GM21528 (cell line): ENCODE results near the gene PPID.
A peak's percentile ranks its signal among the peaks of the same experiment; 100 is the strongest.
"Not testable (repeated sequence)": the region's sequence is repeated elsewhere in the genome, so short reads cannot be mapped to it uniquely, and the experiment has no call there.

Experiments
- ATAC-seq: cut with Tn5 transposase; IDR thresholded peaks from one replicate; pipeline ENCODE4 v1.9.1; 2021; ENCODE audit warnings: mild to moderate bottlenecking, moderate library complexity; ENCODE audit not compliant: unreplicated experiment, low FRiP score

PPID gene

DNA sequence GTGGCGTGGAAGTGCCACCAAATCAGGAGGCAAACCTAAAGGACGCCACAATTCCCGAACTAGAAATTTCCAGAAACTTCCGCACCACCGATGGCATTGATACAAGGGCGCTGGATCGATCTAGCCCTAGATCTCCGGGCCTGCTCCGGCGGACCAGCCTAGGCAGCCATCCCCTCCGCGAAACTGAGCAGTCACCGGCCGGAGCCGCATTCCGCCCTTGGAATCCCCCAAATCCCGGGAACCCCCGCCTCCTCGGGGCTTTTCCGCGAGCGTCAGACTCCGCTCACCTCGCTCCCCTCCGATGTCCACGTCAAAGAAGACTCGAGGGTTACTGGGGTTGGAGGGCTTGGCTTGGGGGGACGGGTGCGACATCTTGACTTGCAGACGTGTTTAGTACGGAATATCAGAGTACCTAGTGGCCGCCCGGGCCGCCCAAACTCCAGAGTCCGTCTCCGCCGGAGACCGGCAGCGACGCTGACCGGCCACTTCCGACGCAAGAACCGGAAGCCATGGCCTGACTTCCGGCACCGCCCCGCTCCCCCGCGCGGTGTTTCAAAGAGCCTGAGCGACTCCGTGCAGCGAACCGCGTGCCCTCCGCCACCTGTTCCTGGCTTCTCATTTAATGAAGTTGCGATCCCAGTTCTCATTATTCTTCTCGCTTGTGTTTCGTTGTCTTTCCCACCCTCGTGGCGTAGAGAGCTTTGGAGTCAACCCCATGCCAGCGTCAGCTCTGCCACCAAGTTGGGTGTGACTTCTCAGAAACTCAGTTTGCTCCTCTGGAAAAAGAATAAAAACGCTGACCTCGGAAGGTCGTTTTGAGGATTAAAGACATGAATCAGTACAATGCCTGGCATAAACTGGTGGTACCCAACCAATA is at the start of gene PPID:
TSS of gene PPID (minus strand) at position 480 of the 877 bp plus-strand sequence. CDS start at position 372, 108 bp downstream.
- ATAC-seq: peak; percentile 97

DNA sequence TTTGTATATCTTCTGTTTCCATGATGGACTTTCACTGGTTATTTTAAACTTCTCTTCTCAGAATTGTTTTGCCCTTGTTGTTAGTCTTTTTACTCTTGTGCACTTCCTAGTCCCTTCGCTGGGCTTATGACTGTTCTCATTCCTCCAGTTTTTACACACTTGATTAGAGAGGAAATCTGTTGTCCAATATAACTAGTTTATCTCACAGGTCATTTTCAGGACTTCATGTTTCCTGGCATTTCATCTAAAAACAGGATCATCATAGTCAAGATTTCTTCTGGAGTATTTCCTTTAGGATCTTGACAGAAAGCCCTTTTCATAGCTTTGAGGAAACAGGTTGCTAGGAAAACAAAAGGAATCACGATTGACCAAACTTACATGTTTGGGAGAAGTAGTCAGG is 48.6 kb upstream of the PPID start:
- no peak for ATAC-seq

DNA sequence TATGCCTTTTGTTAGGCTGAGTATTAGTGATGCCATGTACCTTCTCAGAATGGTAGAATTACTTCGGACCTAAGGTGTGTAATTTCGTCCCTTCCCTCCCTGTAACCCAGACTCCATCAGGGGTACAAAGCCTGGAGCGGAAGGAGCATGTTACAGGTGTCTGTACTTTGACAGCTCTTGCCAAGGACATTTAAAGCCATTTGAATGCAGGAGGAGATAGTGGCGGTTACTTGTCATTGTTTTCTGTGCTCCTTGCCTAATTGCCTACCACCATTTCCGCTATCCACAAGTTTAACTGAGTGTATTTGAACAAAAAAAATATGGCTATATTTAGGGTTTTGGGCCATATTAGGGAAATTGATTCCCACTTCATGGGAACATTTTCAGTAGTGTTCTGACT is 47.5 kb upstream of the PPID start:
- no peak for ATAC-seq

- ATAC-seq: peak; percentile 49
Observed at GRCh38 chr4:158769175-158769921, 46.2 kb upstream of the PPID start.

DNA sequence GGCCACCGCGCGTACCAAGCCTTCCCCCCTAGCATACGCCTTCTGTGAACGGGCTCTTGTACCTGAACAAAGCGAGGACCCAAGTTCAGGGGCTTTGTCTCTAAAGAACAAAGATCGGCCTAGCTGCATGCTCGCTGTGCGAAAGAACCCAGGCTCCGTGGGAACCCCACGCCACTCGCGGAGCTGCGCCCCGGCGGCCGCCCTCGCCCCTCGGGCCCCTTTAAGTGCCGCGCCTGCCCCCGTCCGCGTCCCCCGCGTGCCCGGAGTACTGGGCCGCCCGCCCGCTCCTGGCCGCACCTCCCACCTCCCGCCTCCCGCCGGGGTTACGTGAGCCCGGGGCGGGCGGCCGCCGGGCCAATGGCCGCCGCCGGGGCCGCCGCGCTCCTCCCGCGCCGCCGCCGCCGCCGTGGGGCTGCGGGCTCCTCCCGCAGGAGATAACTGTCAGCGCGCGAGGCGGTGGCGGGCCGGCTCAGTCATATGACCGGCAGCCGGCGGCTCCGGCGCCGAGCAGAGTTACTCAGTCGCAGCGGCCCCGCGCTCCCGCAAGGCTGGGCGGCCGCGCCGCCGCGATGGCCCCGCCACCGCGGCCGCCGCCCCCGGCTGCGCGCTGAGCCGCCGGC is 45.5 kb upstream of the PPID start, which contains the start of gene FNIP2:
TSS of gene FNIP2 (plus strand) at position 472 of the 620 bp plus-strand sequence. CDS start 187 bp downstream, outside the sequence.
- ATAC-seq: peak; percentile 84

DNA sequence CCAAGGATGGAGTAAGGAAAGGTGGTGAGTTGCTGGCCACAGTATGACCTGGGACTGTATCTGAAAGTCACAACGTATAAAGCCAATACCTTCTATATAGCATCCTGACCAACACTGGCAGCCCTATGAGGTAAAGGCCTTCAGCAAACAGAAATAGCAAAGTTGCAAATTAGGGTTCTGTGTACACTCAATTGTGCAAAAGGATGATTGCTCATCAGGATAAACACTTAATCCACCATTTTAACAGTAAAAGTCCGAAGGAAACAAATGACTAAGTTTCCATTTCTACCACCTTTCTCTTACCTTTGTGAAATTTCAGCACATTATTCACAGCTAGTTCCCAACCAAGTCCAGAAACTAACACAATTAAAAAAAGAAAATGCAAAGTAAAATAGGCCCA is 44.3 kb upstream of the PPID start:
- no peak for ATAC-seq

GRCh38 chr4:158766434-158767044 is 43.3 kb upstream of the PPID start:
- ATAC-seq: no peak

- ATAC-seq: no peak
Observed at GRCh38 chr4:158763462-158763861, 40.3 kb upstream of the PPID start.

DNA sequence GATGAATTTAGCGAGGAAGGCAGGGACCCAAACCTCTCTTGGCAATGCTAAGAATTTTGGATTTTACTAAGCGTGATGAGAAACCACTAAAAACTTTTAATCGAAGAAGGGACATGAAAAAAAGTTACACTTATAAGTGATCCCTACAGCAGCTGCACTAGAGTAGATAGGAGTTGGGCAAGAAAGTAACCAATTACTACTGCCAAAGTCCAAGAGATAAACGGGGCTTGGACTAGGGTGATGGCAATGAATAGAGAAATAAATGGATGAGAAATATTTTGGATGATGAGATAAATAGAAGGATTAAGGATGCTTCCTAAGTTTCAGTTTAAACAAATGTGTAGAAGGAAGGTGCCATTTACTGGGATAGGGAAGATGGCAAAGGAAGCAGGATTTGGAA is 39.4 kb upstream of the PPID start:
- ATAC-seq: no peak

GRCh38 chr4:158760866-158761265 is 37.7 kb upstream of the PPID start:
- no peak for ATAC-seq

DNA sequence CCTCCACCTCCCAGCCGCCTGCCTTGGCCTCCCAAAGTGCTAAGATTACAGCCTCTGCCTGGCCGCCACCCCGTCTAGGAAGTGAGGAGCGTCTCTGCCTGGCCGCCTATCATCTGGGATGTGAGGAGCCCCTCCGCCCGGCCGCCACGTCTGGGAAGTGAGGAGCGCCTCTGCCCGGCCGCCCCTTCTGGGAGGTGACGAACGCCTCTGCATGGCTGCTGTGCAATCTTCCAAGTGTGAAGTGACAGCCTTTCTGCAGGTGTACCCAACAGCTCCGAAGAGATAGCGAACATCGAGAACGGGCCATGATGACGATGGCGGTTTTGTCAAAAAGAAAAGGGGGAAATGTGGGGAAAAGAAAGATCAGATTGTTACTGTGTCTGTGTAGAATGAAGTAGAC is 36.3 kb upstream of the PPID start:
- not testable (repeated sequence) for ATAC-seq

DNA sequence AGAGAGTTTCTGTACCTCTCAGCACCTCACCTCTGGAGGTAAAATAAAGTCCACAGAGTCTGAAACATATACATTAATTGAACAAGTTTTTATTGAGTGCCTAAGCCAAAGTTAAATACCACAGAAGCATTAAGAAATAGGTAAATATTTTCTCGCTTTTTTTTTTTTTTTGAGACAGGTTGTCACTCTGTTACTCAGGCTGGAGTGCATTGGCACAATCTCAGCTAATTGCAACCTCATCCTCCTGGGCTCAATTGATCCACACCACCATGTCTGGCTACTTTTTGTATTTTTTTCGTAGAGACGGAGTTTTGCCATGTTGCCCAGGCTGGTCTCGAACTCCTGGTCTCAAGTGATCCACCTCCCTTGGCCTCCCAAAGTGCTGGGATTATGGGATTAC is 35.5 kb upstream of the PPID start:
- no peak for ATAC-seq

DNA sequence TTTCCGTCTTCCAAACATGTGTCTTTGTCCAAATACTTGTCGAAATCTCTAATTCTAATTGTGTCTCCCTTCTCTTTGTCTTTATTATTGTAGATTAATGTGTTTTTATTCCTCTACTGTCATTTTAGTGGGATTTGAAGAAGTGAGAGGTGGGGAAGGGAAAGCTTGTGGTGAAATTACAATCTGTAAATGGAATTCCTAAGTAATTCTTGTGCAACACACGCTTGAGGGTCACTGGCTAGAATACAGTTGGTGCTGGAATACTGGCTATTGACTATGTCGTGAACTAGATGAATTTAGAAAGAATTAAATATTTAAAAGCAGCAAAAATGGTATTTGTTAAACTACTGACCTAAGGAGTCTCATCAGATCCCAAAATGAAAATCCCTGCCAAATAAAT is 34.9 kb upstream of the PPID start:
- no peak for ATAC-seq

GRCh38 chr4:158756588-158756987 is 33.4 kb upstream of the PPID start:
- ATAC-seq: no peak

DNA sequence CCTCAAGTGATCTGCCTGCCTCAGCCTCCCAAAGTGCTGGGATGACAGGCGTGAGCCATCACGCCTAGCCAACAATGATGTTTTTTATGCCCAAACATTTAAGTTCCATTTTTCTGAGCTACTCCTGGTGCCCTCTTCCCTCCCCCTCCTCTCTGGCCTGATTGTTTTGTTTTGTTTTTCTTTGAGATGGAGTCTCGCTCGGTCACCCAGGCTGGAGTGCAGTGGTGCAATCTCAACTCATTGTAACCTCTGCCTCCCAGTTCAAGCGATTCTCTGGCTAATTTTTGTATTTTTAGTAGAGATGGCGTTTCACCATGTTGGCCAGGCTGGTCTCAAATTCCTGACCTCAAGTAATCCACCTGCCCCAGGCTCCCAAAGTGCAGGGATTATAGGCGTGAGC is 32.6 kb upstream of the PPID start:
- not testable (repeated sequence) for ATAC-seq

- no peak for ATAC-seq
Observed at GRCh38 chr4:158754385-158755180, 31.4 kb upstream of the PPID start.

DNA sequence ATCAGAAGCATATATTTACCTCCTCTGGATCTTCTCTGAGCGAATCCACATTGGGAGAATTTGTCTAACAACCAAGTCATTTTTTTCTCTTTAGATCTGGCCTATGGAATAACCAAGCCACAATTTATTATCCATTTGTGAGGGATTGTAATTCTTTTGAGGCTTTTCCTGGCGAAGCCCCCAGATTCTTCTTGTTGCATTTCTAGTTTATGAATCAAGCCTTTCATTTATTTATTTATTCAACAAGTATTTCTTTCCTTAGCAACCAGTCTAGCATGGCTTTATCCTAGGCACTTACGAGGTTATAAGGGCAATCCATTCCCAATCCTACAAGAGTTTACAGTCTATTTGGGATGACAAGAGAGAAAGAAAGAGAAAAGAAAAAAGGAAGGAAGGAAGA is 27.2 kb upstream of the PPID start:
- no peak for ATAC-seq

GRCh38 chr4:158746537-158746936 is 23.3 kb upstream of the PPID start:
- not testable (repeated sequence) for ATAC-seq

DNA sequence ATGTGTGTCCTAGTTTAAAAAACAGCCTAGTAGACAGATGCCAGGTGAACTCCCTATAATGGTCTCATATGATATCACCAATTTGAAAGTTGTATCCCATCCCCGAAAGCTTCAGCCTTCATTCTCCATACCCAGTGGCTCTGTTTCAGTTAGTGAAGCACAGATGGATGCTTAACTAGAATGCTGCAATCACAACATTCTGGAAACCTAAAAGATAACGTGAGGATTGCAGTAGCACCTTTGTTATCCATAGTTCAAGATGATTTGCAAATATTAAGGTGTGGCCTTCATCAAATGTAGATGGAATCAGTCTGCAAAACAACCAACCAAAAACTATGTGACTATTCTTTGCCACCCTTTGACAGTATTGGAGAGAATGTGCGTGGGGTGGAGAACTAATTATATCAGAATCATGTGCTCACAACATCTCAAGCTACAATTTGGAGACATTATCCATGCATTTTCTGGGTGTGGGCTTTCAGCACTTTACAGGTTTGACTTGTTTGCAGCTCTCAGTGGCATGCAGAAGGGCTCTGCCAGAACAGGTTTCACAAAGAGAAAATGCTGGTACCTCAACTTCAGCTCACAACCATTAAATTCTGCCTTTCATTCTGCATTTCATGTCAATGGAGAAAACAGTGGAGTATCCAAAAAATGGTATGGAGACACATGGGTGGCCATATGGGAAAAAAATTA is 18.3 kb upstream of the PPID start:
- ATAC-seq: no peak
